Measurements from ENCODE around the gene HOXA5. TPM values are rescaled to one million over a fixed set of nuclear protein-coding genes. Genes with fewer than 3 reads are reported as not detected.

The HOXA5 gene
- total RNA-seq, 1 experiment from 2014 or later, result 0.79 TPM

GRCh38 chr7:27185854-27186667, 42.6 kb upstream of the HOXA5 start:
- DNase-seq (ENCODE audit: low read depth in 1 of 2, low spot score in 2 of 2), result peak; percentile 50 to 79
- H3K27me3 ChIP-seq (replicated peaks), result no peaks in the 10 kb centered on the region
- peaks cover 75% of the 10 kb centered on the region for H3K4me1 ChIP-seq (replicated peaks)
- H3K9me3 ChIP-seq (replicated peaks), result no peaks in the 10 kb centered on the region
- peak overlapping the region; percentile 65 for H3K4me3 ChIP-seq
- peaks cover 15% of the 10 kb centered on the region for H3K36me3 ChIP-seq
- H3K27ac ChIP-seq, result peak overlapping the region; percentile 85

- DNase-seq (ENCODE audit: low read depth in 1 of 2, low spot score in 2 of 2), result peak; percentile 79 to 87
- peaks cover 15% of the 10 kb centered on the region for H3K36me3 ChIP-seq
- H3K27ac ChIP-seq, result peak within 1 kb of the TSS; percentile 85
- H3K9me3 ChIP-seq (replicated peaks), result no peaks in the 10 kb centered on the region
- no peaks in the 10 kb centered on the region for H3K27me3 ChIP-seq (replicated peaks)
- peak within 1 kb of the TSS; percentile 65 for H3K4me3 ChIP-seq
- peaks cover 83% of the 10 kb centered on the region for H3K4me1 ChIP-seq (replicated peaks)
Observed at GRCh38 chr7:27185013-27185853, 41.8 kb upstream of the HOXA5 start, which contains the start of gene HOXA11. TSS of gene HOXA11 (minus strand) at chr7:27185232. CDS start at chr7:27185144, 88 bp downstream.

GRCh38 chr7:27184337-27185012, 41.0 kb upstream of the HOXA5 start:
- peaks cover 80% of the 10 kb centered on the region for H3K4me1 ChIP-seq (replicated peaks)
- H3K27me3 ChIP-seq (replicated peaks), result no peaks in the 10 kb centered on the region
- H3K9me3 ChIP-seq (replicated peaks), result no peaks in the 10 kb centered on the region
- H3K4me3 ChIP-seq, result peak overlapping the region; percentile 65
- H3K27ac ChIP-seq, result peak overlapping the region; percentile 85
- peaks cover 14% of the 10 kb centered on the region for H3K36me3 ChIP-seq
- peak; percentile 55 to 70 for DNase-seq (ENCODE audit: low read depth in 1 of 2, low spot score in 2 of 2)

GRCh38 chr7:27183682-27184336, 40.3 kb upstream of the HOXA5 start:
- Histone ChIP-seq H3K4me3 (peak overlapping the region; percentile 65), H3K9me3 (replicated peaks) (no peaks in the 10 kb centered on the region), H3K27ac (peak overlapping the region; percentile 85), H3K27me3 (replicated peaks) (no peaks in the 10 kb centered on the region), H3K4me1 (replicated peaks) (peaks cover 73% of the 10 kb centered on the region), H3K36me3 (peaks cover 12% of the 10 kb centered on the region)
- DNase-seq (ENCODE audit: low read depth in 1 of 2, low spot score in 2 of 2), result peak; percentile 42 to 81

GRCh38 chr7:27182861-27183681, 39.6 kb upstream of the HOXA5 start:
- H3K27ac ChIP-seq, result peak overlapping the region; percentile 85
- peaks cover 72% of the 10 kb centered on the region for H3K4me1 ChIP-seq (replicated peaks)
- H3K4me3 ChIP-seq, result peak overlapping the region; percentile 65

GRCh38 chr7:27182285-27182841, 38.9 kb upstream of the HOXA5 start:
- peak in 1 of 2 experiments; percentile 43 for DNase-seq (ENCODE audit: low read depth in 1 of 2, low spot score in 2 of 2)
- H3K36me3 ChIP-seq, result peaks cover 12% of the 10 kb centered on the region
- H3K27ac ChIP-seq, result no peak overlapping the region
- H3K9me3 ChIP-seq (replicated peaks), result no peaks in the 10 kb centered on the region
- H3K4me1 ChIP-seq (replicated peaks), result peaks cover 69% of the 10 kb centered on the region
- no peaks in the 10 kb centered on the region for H3K27me3 ChIP-seq (replicated peaks)
- no peak overlapping the region for H3K4me3 ChIP-seq

More at GRCh38 chr7:27182861-27183681, 39.6 kb upstream of the HOXA5 start:
- peak; percentile 50 to 78 for DNase-seq (ENCODE audit: low read depth in 1 of 2, low spot score in 2 of 2)
- H3K9me3 ChIP-seq (replicated peaks), result no peaks in the 10 kb centered on the region
- peaks cover 12% of the 10 kb centered on the region for H3K36me3 ChIP-seq
- H3K27me3 ChIP-seq (replicated peaks), result no peaks in the 10 kb centered on the region

GRCh38 chr7:27181795-27182275, 38.4 kb upstream of the HOXA5 start:
- Histone ChIP-seq H3K36me3 (peaks cover 15% of the 10 kb centered on the region), H3K4me3 (no peak overlapping the region), H3K27ac (no peak overlapping the region), H3K4me1 (replicated peaks) (peaks cover 69% of the 10 kb centered on the region), H3K27me3 (replicated peaks) (no peaks in the 10 kb centered on the region), H3K9me3 (replicated peaks) (no peaks in the 10 kb centered on the region)
- peak in 1 of 2 experiments; percentile 30 for DNase-seq (ENCODE audit: low read depth in 1 of 2, low spot score in 2 of 2)

- no peaks in the 10 kb centered on the region for H3K9me3 ChIP-seq (replicated peaks)
- H3K4me1 ChIP-seq (replicated peaks), result peaks cover 69% of the 10 kb centered on the region
- DNase-seq (ENCODE audit: low read depth in 1 of 2, low spot score in 2 of 2), result peak in 1 of 2 experiments; percentile 71
- H3K36me3 ChIP-seq, result peaks cover 20% of the 10 kb centered on the region
- H3K27ac ChIP-seq, result peak overlapping the region; percentile 93
- peak overlapping the region; percentile 57 for H3K4me3 ChIP-seq
- H3K27me3 ChIP-seq (replicated peaks), result no peaks in the 10 kb centered on the region
Observed at GRCh38 chr7:27180431-27181420, 37.2 kb upstream of the HOXA5 start.

- H3K4me1 ChIP-seq (replicated peaks), result peaks cover 72% of the 10 kb centered on the region
Observed at GRCh38 chr7:27179503-27180430, 36.3 kb upstream of the HOXA5 start.

GRCh38 chr7:27179030-27179429, 35.5 kb upstream of the HOXA5 start:
- DNase-seq (ENCODE audit: low read depth in 1 of 2, low spot score in 2 of 2), result peak in 1 of 2 experiments; percentile 80
- Histone ChIP-seq H3K4me1 (replicated peaks) (peaks cover 77% of the 10 kb centered on the region), H3K36me3 (peaks cover 19% of the 10 kb centered on the region), H3K27ac (peak overlapping the region; percentile 93), H3K9me3 (replicated peaks) (no peaks in the 10 kb centered on the region), H3K4me3 (peak overlapping the region; percentile 57), H3K27me3 (replicated peaks) (no peaks in the 10 kb centered on the region)

More at GRCh38 chr7:27179503-27180430, 36.3 kb upstream of the HOXA5 start:
- Histone ChIP-seq H3K9me3 (replicated peaks) (no peaks in the 10 kb centered on the region), H3K27ac (peak overlapping the region; percentile 93), H3K36me3 (peaks cover 22% of the 10 kb centered on the region), H3K27me3 (replicated peaks) (no peaks in the 10 kb centered on the region), H3K4me3 (peak overlapping the region; percentile 57)
- peak; percentile 86 to 94 for DNase-seq (ENCODE audit: low read depth in 1 of 2, low spot score in 2 of 2)
